SH-SY5Y (cell line): ENCODE data around the gene ENTPD2.

Source experiments
- GATA2 ChIP-seq: IDR thresholded peaks from 2 replicates; pipeline ENCODE4 v1.6.1; 2011; ENCODE audit warnings: mild to moderate bottlenecking, low read depth, low read length
- GATA3 ChIP-seq: IDR thresholded peaks from 2 replicates; pipeline ENCODE4 v1.6.1; 2011; ENCODE audit warnings: low read depth, mild to moderate bottlenecking, low read length, moderate library complexity

- no peak for TF ChIP-seq GATA3
- TF ChIP-seq GATA2: no peak
Measured at GRCh38 chr9:137018761-137019559, 34.9 kb downstream of the ENTPD2 start.
